ENCODE data around the gene TRAF7.

Gene TRAF7

GRCh38 chr16:2180962-2181923 is 25.7 kb downstream of the TRAF7 start:
- DNase-seq: no peak

GRCh38 chr16:2181952-2182351 is 26.4 kb downstream of the TRAF7 start:
- no peak for DNase-seq

GRCh38 chr16:2183671-2184070 is 28.1 kb downstream of the TRAF7 start:
- no peak for DNase-seq

- no peak for DNase-seq
Observed at GRCh38 chr16:2184346-2184745, 28.8 kb downstream of the TRAF7 start.

GRCh38 chr16:2184962-2185361 is 29.4 kb downstream of the TRAF7 start:
- no peak for DNase-seq

- DNase-seq: no peak
Observed at GRCh38 chr16:2186064-2186463, 30.5 kb downstream of the TRAF7 start.

- no peak for DNase-seq
Observed at GRCh38 chr16:2186505-2186904, 30.9 kb downstream of the TRAF7 start.

- no peak for DNase-seq
Observed at GRCh38 chr16:2187212-2187611, 31.6 kb downstream of the TRAF7 start.

GRCh38 chr16:2188395-2188794 is 32.8 kb downstream of the TRAF7 start:
- no peak for DNase-seq

GRCh38 chr16:2189252-2189893 is 33.8 kb downstream of the TRAF7 start:
- no peak for DNase-seq

- DNase-seq: no peak
Observed at GRCh38 chr16:2190002-2190658, 34.5 kb downstream of the TRAF7 start.

GRCh38 chr16:2190659-2191445 is 35.3 kb downstream of the TRAF7 start:
- DNase-seq: peak in 33 of 51 donors; percentile 10 to 73 (median 50)

GRCh38 chr16:2191446-2191706 is 35.8 kb downstream of the TRAF7 start:
- DNase-seq: peak in 2 of 51 donors; percentile 47 to 63

GRCh38 chr16:2194166-2194834 is 38.7 kb downstream of the TRAF7 start:
- DNase-seq: peak in 3 of 51 donors; percentile 7 to 43 (median 25)

GRCh38 chr16:2194852-2195321 is 39.3 kb downstream of the TRAF7 start:
- DNase-seq: peak in 1 of 51 donors; percentile 10

GRCh38 chr16:2195322-2196161 is 40.0 kb downstream of the TRAF7 start:
- no peak for DNase-seq

GRCh38 chr16:2196162-2196980 is 40.8 kb downstream of the TRAF7 start, which contains the start of gene CASKIN1:
Gene CASKIN1 (minus strand): TSS chr16:2196605. CDS start chr16:2196432, 173 bp downstream.
- DNase-seq: peak in 7 of 51 donors; percentile 10 to 56 (median 30)

- no peak for DNase-seq
Observed at GRCh38 chr16:2196981-2197511, 41.5 kb downstream of the TRAF7 start.

GRCh38 chr16:2197765-2198164 is 42.2 kb downstream of the TRAF7 start:
- no peak for DNase-seq
